Urothelium cell line (cell line): Measurements from ENCODE around the gene MLKL.
"Not testable (repeated sequence)": the region's sequence is repeated elsewhere in the genome, so short reads cannot be mapped to it uniquely, and the experiment has no call there.

ENCODE experiments used
- DNase-seq: peaks from one replicate; pipeline ENCODE4 v3.0.0; 2011; ENCODE audit warnings: low spot score, mixed read lengths
- FAIRE-seq: peaks from 2 replicates; lab custom pipeline; 2011; peaks lifted over from hg19 to GRCh38; lab: Jason Lieb, UNC

Gene MLKL

GRCh38 chr16:74710401-74710800 lies 9.7 kb upstream of the MLKL start:
- FAIRE-seq, result no peak
- DNase-seq, result no peak

- peak; percentile 83 for DNase-seq
- peak; percentile 9 for FAIRE-seq
Measured at GRCh38 chr16:74709441-74709877, 8.8 kb upstream of the MLKL start.

- peak; percentile 50 for DNase-seq
Measured at GRCh38 chr16:74700116-74700437, 585 bp downstream of the MLKL start.

GRCh38 chr16:74699666-74700065 lies 996 bp downstream of the MLKL start:
- FAIRE-seq (no peak), DNase-seq (no peak)

More at GRCh38 chr16:74700116-74700437, 585 bp downstream of the MLKL start:
- FAIRE-seq, result no peak

GRCh38 chr16:74698222-74698621 lies 2.4 kb downstream of the MLKL start:
- DNase-seq, result no peak
- FAIRE-seq, result no peak

DNA sequence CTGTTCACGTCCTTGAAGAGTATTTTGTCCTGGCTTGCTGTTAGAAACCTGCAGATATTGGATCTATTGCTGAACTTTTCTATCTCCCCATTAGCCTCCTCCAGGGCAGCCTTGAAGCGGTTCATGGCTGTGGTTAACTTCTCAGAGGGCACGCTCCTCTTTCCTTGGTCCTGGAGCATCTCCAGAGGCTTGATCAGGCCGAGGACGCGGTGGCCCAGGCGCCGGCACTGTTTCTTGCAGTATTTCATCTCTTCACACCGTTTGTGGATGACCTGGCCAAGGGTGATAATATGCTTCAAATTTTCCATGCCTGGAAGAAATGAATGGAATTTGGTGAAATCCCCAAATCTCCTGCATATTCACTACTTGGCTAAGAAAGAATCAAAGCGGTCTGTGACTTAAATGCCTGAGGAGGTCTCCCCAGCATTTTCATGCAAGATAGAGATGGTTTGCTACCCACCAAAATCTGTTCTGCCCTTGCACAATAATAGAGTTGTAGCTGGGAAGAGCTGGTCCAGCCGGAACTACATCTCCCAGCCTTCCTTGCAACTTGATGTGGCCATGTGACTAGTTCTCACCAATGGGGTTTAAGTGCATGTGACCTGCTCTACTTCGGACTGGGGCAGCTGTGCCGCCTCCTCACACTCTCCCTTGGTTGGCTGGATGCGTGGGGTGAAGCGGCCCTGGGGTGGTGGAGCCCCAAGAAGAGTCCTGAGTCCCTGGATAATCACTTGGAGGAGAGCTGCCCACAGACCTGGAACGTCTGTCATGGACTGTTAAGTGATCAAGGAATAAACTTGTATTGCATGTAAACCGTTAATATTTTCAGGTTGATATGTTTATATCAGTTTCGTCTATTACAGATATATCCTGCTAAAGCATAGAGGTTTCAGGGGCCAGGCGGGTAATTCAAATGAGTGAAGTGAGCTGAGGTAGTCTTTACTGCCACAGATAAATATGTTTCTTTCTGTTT lies 4.9 kb downstream of the MLKL start:
- DNase-seq (peak; percentile 95), FAIRE-seq (peak; percentile 97)

GRCh38 chr16:74691093-74691855 lies 9.4 kb downstream of the MLKL start:
- FAIRE-seq (no peak), DNase-seq (no peak)

GRCh38 chr16:74682556-74682955 lies 18.1 kb downstream of the MLKL start:
- DNase-seq (no peak), FAIRE-seq (no peak)

DNA sequence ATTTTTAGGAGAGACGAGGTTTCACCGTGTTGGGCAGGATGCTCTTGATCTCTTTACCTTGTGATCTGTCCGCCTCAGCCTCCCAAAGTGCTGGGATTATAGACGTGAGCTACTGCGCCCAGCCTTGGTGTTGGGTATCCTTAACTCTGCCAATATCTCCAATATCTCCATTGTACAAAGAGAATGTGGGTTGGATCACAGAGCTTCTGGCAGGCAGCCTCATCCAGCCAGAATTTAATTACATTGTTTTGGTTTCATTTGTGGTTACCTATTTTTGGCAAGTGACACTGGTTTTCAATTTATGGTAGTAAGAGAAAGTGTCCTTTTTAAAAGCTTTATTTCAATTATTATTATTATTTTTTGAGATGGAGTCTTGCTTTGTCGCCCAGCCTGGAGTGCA lies 20.0 kb downstream of the MLKL start:
- DNase-seq (no peak), FAIRE-seq (no peak)

DNA sequence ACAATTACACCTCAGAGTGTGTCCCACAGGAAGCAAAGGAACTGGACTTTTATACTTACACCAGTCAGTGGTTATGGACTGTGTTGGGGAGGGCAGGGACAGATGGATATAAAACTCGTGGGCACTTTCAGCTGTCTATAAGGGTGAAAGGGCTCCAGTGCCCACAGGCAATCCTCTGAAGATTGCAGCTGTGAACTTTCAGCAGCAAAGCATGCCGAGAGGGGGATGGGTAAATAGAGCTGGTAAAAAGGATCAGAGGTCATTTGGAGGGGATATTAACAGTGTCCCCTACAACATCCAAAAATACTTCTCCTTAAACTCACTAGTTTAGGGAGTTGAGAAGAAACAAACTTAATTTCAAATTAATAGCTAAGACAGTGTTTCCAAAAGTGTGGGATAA lies 20.7 kb downstream of the MLKL start:
- FAIRE-seq (no peak), DNase-seq (no peak)

DNA sequence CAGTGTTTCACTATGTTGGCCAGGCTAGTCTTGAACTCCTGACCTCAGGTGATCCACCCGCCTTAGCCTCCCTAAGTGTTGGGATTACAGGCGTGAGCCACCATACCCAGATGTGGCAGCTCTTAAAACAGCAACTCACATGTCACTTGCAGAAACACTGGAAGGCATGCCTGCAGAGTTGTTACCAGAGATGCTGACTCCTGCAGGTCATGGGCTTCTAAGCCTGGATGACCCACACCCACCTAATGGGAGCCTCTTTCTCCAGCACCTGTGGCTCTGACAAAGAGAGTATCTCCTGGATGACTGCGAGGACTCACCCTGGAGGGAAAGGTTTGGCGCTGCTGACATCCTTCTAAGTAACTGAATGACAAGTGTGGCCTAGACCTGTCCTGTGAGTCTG lies 22.8 kb downstream of the MLKL start:
- FAIRE-seq, result no peak
- DNase-seq, result no peak

- FAIRE-seq (no peak), DNase-seq (no peak)
Measured at GRCh38 chr16:74673876-74674275, 26.8 kb downstream of the MLKL start.

DNA sequence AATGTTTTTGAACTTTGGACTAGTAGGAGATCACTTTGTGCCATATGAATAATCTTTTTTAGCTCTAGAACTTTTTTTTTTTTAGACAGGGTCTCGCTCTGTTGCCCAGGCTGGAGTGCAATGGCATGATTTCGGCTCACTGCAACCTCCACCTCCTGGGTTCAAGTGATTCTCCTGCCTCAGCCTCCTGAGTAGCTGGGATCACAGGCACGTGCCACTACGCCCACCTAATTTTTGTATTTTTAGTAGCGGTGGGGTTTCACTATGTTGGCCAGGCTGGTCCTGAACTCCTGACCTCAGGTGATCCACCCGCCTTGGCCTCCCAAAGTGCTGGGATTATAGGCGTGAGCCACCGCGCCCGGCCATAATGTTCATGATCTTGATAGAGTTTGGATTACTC lies 31.8 kb downstream of the MLKL start:
- not testable (repeated sequence) for FAIRE-seq, DNase-seq

GRCh38 chr16:74667255-74667700 lies 33.4 kb downstream of the MLKL start:
- DNase-seq (peak; percentile 39), FAIRE-seq (no peak)

GRCh38 chr16:74666425-74667254 lies 34.0 kb downstream of the MLKL start, which contains the start of gene RFWD3:
Gene RFWD3, minus strand, starts transcription at chr16:74666877. Its CDS starts 5,428 bp downstream, at chr16:74661449.
- peak; percentile 99 for DNase-seq
- no peak for FAIRE-seq

GRCh38 chr16:74666010-74666421 lies 34.6 kb downstream of the MLKL start:
- FAIRE-seq (no peak), DNase-seq (no peak)

GRCh38 chr16:74661064-74661463 lies 39.6 kb downstream of the MLKL start:
- no peak for DNase-seq
- no peak for FAIRE-seq

- FAIRE-seq (no peak), DNase-seq (no peak)
Measured at GRCh38 chr16:74660383-74660782, 40.3 kb downstream of the MLKL start.

DNA sequence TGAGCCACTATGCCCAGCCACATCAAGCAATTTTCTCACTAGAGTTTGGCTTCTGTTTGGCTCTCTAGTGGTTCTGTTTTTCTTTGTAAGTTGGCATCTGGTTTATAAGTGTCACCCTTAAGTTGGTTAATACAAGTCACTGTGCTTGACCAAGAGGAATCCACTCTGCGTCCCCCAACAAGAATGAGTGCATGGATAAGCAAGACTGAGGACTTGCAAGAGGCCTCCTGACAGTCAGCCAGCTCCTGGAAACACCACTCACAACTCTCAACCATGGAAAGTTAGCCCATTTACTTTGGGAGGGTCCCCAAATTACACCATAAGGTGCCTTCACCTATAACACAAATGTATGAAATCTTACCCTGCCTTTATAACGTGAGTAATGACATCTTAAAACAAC lies 41.6 kb downstream of the MLKL start:
- no peak for FAIRE-seq
- no peak for DNase-seq

DNA sequence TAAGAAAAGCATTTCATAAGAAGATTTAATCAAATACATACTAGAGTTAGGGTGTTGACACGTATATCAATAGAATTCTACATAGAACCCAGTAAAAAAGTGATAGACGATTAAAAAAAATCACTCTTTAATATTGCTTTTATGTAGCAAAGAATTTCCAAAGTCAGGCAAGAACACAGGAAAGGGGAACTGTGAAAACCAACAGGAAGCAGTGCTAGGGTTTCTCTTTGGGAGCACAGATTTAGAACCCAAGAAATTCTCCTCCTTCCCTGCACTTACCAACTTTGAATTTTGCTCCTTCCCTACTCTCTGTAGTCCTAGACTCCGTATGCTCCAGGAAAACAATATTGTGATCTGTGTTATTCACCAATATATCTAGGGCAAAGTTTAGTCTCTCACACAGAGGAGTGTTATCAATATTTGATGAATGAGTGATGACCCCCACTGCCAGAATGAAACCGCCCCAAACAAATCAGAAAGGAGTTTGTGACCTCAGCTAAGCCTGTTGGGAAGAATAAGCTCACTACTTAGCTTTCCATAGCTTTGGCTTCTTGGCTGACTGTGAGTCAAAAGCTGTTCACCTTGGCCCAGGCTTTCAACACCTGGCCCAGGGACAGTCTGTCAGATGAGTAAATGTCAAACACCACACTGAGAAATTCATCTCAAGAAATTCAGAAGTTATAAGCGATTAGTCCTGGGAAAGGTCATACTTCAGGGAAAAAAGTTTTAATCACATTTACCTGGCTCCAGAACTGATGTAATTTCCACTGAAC lies 42.6 kb downstream of the MLKL start:
- no peak for FAIRE-seq

More for the DNA sequence above, 42.6 kb downstream of the MLKL start:
- DNase-seq, result no peak
